Measurements from ENCODE around the gene CD36. TPM values are rescaled to one million over a fixed set of nuclear protein-coding genes. Genes with fewer than 3 reads are reported as not detected.

The CD36 gene
- total RNA-seq, 1 experiment from 2014 or later = 0.39 TPM

- TF ChIP-seq EZH2 (IDR thresholded peaks at IDR 0.05; ENCODE audit: borderline replicate concordance, low read depth, low read length, poor library complexity, severe bottlenecking) = no peak
- TF ChIP-seq, protein P1, sequence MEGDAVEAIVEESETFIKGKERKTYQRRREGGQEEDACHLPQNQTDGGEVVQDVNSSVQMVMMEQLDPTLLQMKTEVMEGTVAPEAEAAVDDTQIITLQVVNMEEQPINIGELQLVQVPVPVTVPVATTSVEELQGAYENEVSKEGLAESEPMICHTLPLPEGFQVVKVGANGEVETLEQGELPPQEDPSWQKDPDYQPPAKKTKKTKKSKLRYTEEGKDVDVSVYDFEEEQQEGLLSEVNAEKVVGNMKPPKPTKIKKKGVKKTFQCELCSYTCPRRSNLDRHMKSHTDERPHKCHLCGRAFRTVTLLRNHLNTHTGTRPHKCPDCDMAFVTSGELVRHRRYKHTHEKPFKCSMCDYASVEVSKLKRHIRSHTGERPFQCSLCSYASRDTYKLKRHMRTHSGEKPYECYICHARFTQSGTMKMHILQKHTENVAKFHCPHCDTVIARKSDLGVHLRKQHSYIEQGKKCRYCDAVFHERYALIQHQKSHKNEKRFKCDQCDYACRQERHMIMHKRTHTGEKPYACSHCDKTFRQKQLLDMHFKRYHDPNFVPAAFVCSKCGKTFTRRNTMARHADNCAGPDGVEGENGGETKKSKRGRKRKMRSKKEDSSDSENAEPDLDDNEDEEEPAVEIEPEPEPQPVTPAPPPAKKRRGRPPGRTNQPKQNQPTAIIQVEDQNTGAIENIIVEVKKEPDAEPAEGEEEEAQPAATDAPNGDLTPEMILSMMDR (conservative IDR thresholded peaks at IDR 0.05; ENCODE audit: low read depth, low read length) = no peak
- DNase-seq (ENCODE audit: low spot score) = peak; percentile 78
- H3K9me3 ChIP-seq (ENCODE audit: low read depth, low read length, poor library complexity, severe bottlenecking) = no peaks in the 10 kb centered on the region
- peak overlapping the region; percentile 16 for H3K27ac ChIP-seq (ENCODE audit: low read depth, low read length, poor library complexity, severe bottlenecking)
- ChIA-PET POLR2A (ENCODE audit: low non-redundant PET) (no interaction called here), CTCF (no interaction called here)
- intact Hi-C loops (cut with micrococcal nuclease; ENCODE audit: unreplicated experiment) = no loop called here
- H3K27me3 ChIP-seq (replicated peaks; ENCODE audit: insufficient read depth, low read depth, low read length, poor library complexity) = no peaks in the 10 kb centered on the region
- no TSS peak for BruUV-seq (replicated peaks)
- no peak overlapping the region for H3K4me3 ChIP-seq (ENCODE audit: low read depth, low read length, poor library complexity, severe bottlenecking)
- H3K36me3 ChIP-seq (ENCODE audit: insufficient read depth, low read length, poor library complexity, severe bottlenecking) = no peaks in the 10 kb centered on the region
- H3K4me1 ChIP-seq (ENCODE audit: insufficient read depth, low read length, poor library complexity, severe bottlenecking) = peaks cover 30% of the 10 kb centered on the region
Measured at GRCh38 chr7:80600046-80600445, 38.4 kb upstream of the CD36 start.

DNA sequence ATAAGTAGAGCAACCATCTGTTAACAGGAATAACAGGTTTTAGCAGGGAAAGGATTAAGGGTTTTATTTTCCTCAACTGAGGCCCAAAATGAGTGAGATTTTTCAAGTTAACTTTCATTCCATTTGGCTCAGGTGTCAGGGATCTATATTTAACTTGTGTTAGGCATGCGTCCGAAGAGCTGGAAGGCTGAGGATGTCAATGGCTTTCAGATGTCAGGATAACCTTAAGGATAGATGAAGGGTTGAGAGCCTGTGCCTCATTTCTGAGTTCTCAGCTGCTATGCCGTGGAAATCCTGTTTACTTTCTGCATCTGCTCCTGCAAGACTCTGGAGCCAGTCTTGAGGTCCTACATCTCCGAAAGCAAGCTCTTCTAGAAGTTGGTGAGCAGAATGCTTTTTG is 36.4 kb upstream of the CD36 start:
- H3K36me3 ChIP-seq (ENCODE audit: insufficient read depth, low read length, poor library complexity, severe bottlenecking) = no peaks in the 10 kb centered on the region
- no peak overlapping the region for H3K4me3 ChIP-seq (ENCODE audit: low read depth, low read length, poor library complexity, severe bottlenecking)
- DNase-seq (ENCODE audit: low spot score) = no peak
- intact Hi-C loops (cut with micrococcal nuclease; ENCODE audit: unreplicated experiment) = no loop called here
- H3K9me3 ChIP-seq (ENCODE audit: low read depth, low read length, poor library complexity, severe bottlenecking) = no peaks in the 10 kb centered on the region
- H3K4me1 ChIP-seq (ENCODE audit: insufficient read depth, low read length, poor library complexity, severe bottlenecking) = peaks cover 33% of the 10 kb centered on the region
- no peak overlapping the region for H3K27ac ChIP-seq (ENCODE audit: low read depth, low read length, poor library complexity, severe bottlenecking)
- no peaks in the 10 kb centered on the region for H3K27me3 ChIP-seq (replicated peaks; ENCODE audit: insufficient read depth, low read depth, low read length, poor library complexity)
- POLR2A ChIA-PET (ENCODE audit: low non-redundant PET) = no interaction called here
- CTCF ChIA-PET = no interaction called here
- BruUV-seq (replicated peaks) = no TSS peak
- TF ChIP-seq, protein P1 (conservative IDR thresholded peaks at IDR 0.05; ENCODE audit: low read depth, low read length) = no peak
- no peak for TF ChIP-seq EZH2 (IDR thresholded peaks at IDR 0.05; ENCODE audit: borderline replicate concordance, low read depth, low read length, poor library complexity, severe bottlenecking)

- ChIA-PET CTCF (no interaction called here), POLR2A (ENCODE audit: low non-redundant PET) (no interaction called here)
- no TSS peak for BruUV-seq (replicated peaks)
- DNase-seq (ENCODE audit: low spot score) = no peak
- H3K27ac ChIP-seq (ENCODE audit: low read depth, low read length, poor library complexity, severe bottlenecking) = no peak overlapping the region
- H3K36me3 ChIP-seq (ENCODE audit: insufficient read depth, low read length, poor library complexity, severe bottlenecking) = no peaks in the 10 kb centered on the region
- no peak overlapping the region for H3K4me3 ChIP-seq (ENCODE audit: low read depth, low read length, poor library complexity, severe bottlenecking)
- H3K9me3 ChIP-seq (ENCODE audit: low read depth, low read length, poor library complexity, severe bottlenecking) = no peaks in the 10 kb centered on the region
- H3K4me1 ChIP-seq (ENCODE audit: insufficient read depth, low read length, poor library complexity, severe bottlenecking) = peaks cover 34% of the 10 kb centered on the region
- intact Hi-C loops (cut with micrococcal nuclease; ENCODE audit: unreplicated experiment) = no loop called here
- TF ChIP-seq EZH2 (IDR thresholded peaks at IDR 0.05; ENCODE audit: borderline replicate concordance, low read depth, low read length, poor library complexity, severe bottlenecking) = no peak
- TF ChIP-seq, protein P1 (conservative IDR thresholded peaks at IDR 0.05; ENCODE audit: low read depth, low read length) = no peak
- H3K27me3 ChIP-seq (replicated peaks; ENCODE audit: insufficient read depth, low read depth, low read length, poor library complexity) = no peaks in the 10 kb centered on the region
Measured at GRCh38 chr7:80603940-80604339, 34.5 kb upstream of the CD36 start.
